Smooth muscle cell (in vitro differentiated cells): ENCODE measurements around the gene LRRC55. TPM values are rescaled to one million over a fixed set of nuclear protein-coding genes. Genes with fewer than 3 reads are reported as not detected.
A peak's percentile ranks its signal among the peaks of the same experiment; 100 is the strongest.

Source experiments
- DNase-seq: peaks from one replicate; lab custom pipeline; 2025; ENCODE audit not compliant: unreplicated experiment; lab: John Stamatoyannopoulos, UW
- H2AFZ ChIP-seq: fragments of 200-600 bp; sonication (generic); 2 replicates; pipeline ENCODE4 v1.6.0; 2016; ENCODE audit warnings: antibody characterized with exemption, low read depth, mild to moderate bottlenecking
- H3F3A ChIP-seq: fragments of 200-600 bp; sonication (generic); 2 replicates; pipeline ENCODE4 v1.6.0; 2017; ENCODE audit warnings: antibody characterized with exemption, low read depth
- H3K27ac ChIP-seq: fragments of 200-600 bp; sonication (generic); 2 replicates; pipeline ENCODE4 v1.5.1; 2016; ENCODE audit warnings: low read depth, mild to moderate bottlenecking
- H3K27me3 ChIP-seq: fragments of 200-600 bp; sonication (generic); 2 replicates; pipeline ENCODE4 v1.6.1; 2016; ENCODE audit warnings: low read depth, mild to moderate bottlenecking
- H3K36me3 ChIP-seq: fragments of 200-600 bp; sonication (generic); 2 replicates; pipeline ENCODE4 v1.5.1; 2016; ENCODE audit warnings: low read depth
- H3K4me1 ChIP-seq: fragments of 200-600 bp; sonication (generic); 2 replicates; pipeline ENCODE4 v1.5.1; 2016; ENCODE audit warnings: low read depth
- H3K4me2 ChIP-seq: fragments of 200-600 bp; sonication (generic); 2 replicates; pipeline ENCODE4 v1.6.0; 2016; ENCODE audit warnings: mild to moderate bottlenecking
- H3K4me3 ChIP-seq: fragments of 200-600 bp; sonication (generic); 2 replicates; pipeline ENCODE4 v1.5.1; 2016; ENCODE audit warnings: mild to moderate bottlenecking
- H3K79me2 ChIP-seq: fragments of 200-600 bp; sonication (generic); 2 replicates; pipeline ENCODE4 v1.6.0; 2016; ENCODE audit warnings: low read depth, mild to moderate bottlenecking
- H3K9ac ChIP-seq: fragments of 200-600 bp; sonication (generic); 2 replicates; pipeline ENCODE4 v1.6.0; 2016; ENCODE audit warnings: low read depth
- H3K9me3 ChIP-seq: fragments of 200-600 bp; sonication (generic); replicated peaks from 2 replicates; pipeline ENCODE4 v1.5.1; 2016; ENCODE audit warnings: low read depth
- H4K20me1 ChIP-seq: fragments of 200-600 bp; sonication (generic); 2 replicates; pipeline ENCODE4 v1.6.0; 2016; ENCODE audit warnings: low read depth
- WGBS: methylation state at CpG from one replicate; pipeline ENCODE4 v1.1.7; 2016; ENCODE audit warnings: low lambda C conversion rate; 5-methylcytosine and 5-hydroxymethylcytosine counted together
- polyA plus RNA-seq: library from polyadenylated mRNA; unstranded; fragments of >200 nt; fragmentation: Nextera tagmentation; extraction: Ambion mirVana; gene quantifications from 2 replicates; pipeline ENCODE4 v1.2.1, GENCODE V29; 2016
- total RNA-seq: library from RNA; depleted of rRNA; stranded (reverse); fragments of >200 nt; gene quantifications from 2 replicates; pipeline ENCODE4 v1.2.3, GENCODE V29; 2014
- TF ChIP-seq, protein P1 (sequence below): fragments of 200-600 bp; sonication (generic); IDR thresholded peaks from 2 replicates; pipeline ENCODE4 v1.5.1; 2017; ENCODE audit warnings: borderline replicate concordance, mild to moderate bottlenecking, antibody characterized with exemption; ENCODE audit not compliant: insufficient read depth, poor library complexity, severe bottlenecking

LRRC55 gene
- total and polyA plus RNA-seq, 2 experiments from 2014 or later, result 0.10 TPM; not detected in 1

DNA sequence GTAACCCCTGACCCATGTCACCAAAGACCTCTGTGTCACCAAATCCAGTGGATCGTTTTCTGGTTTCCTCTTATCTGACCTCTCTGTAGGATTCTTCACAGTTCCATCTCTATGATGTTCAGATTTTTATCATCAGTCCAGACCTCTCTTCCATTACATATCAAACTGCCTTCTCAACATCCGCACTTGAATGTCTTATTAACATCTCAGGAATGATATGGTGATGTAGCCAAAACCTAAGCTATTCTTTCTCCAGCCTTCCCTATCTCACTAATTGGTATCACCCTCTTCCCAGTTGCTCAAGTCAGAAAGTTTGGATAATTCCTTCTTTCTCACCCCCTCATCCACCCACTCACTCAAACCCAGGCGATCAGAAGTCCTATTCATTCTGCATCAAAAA is 41.8 kb downstream of the LRRC55 start:
- Histone ChIP-seq H2AFZ (no peak overlapping the region), H3K4me2 (peak overlapping the region; percentile 55), H3K27me3 (no peaks in the 10 kb centered on the region), H3F3A (peaks cover 20% of the 10 kb centered on the region), H3K9me3 (no peaks in the 10 kb centered on the region), H3K4me3 (no peak overlapping the region), H3K36me3 (no peaks in the 10 kb centered on the region), H3K9ac (no peak overlapping the region), H3K79me2 (no peaks in the 10 kb centered on the region), H3K4me1 (peaks cover 12% of the 10 kb centered on the region), H4K20me1 (no peaks in the 10 kb centered on the region), H3K27ac (peak overlapping the region; percentile 80)
- DNase-seq, result no peak
- TF ChIP-seq, protein P1, sequence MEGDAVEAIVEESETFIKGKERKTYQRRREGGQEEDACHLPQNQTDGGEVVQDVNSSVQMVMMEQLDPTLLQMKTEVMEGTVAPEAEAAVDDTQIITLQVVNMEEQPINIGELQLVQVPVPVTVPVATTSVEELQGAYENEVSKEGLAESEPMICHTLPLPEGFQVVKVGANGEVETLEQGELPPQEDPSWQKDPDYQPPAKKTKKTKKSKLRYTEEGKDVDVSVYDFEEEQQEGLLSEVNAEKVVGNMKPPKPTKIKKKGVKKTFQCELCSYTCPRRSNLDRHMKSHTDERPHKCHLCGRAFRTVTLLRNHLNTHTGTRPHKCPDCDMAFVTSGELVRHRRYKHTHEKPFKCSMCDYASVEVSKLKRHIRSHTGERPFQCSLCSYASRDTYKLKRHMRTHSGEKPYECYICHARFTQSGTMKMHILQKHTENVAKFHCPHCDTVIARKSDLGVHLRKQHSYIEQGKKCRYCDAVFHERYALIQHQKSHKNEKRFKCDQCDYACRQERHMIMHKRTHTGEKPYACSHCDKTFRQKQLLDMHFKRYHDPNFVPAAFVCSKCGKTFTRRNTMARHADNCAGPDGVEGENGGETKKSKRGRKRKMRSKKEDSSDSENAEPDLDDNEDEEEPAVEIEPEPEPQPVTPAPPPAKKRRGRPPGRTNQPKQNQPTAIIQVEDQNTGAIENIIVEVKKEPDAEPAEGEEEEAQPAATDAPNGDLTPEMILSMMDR, result no peak
- 41% methylated on average over 3 of the region's 3 CpGs for WGBS

GRCh38 chr11:57224128-57224527 is 42.4 kb downstream of the LRRC55 start:
- H3K9me3 ChIP-seq, result no peaks in the 10 kb centered on the region
- no peak overlapping the region for H3K9ac ChIP-seq
- H3K4me1 ChIP-seq, result peaks cover 12% of the 10 kb centered on the region
- TF ChIP-seq, protein P1, result no peak
- no peaks in the 10 kb centered on the region for H3K27me3 ChIP-seq
- no peaks in the 10 kb centered on the region for H3K79me2 ChIP-seq
- no peaks in the 10 kb centered on the region for H3K36me3 ChIP-seq
- 56% methylated on average over 2 of the region's 2 CpGs for WGBS
- H2AFZ ChIP-seq, result no peak overlapping the region
- peaks cover 20% of the 10 kb centered on the region for H3F3A ChIP-seq
- no peak overlapping the region for H3K4me3 ChIP-seq
- no peak for DNase-seq
- H4K20me1 ChIP-seq, result no peaks in the 10 kb centered on the region
- peak overlapping the region; percentile 55 for H3K4me2 ChIP-seq
- peak overlapping the region; percentile 80 for H3K27ac ChIP-seq

DNA sequence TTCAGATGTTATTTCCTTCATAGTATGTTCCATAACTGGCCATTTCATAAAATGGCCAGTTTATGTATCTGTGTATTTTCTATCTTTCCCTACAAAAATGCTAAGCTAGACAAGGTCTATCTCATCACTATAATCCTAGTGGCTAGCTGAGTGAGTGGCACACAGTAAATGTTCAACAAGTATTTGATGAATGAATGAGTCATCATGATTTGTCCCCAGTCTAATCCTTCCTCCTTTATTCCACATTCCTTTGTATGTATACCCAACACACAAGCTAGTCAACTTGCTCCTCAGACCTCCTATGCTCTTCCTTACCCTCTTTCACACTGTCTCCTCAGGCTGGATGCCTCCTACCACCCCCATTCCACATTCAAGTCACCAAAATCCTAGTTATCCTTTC is 42.8 kb downstream of the LRRC55 start:
- peaks cover 13% of the 10 kb centered on the region for H3K4me1 ChIP-seq
- peak overlapping the region; percentile 55 for H3K4me2 ChIP-seq
- H3K27ac ChIP-seq, result peak overlapping the region; percentile 80
- TF ChIP-seq, protein P1, result no peak
- H4K20me1 ChIP-seq, result no peaks in the 10 kb centered on the region
- DNase-seq, result no peak
- peaks cover 19% of the 10 kb centered on the region for H3F3A ChIP-seq
- no peak overlapping the region for H3K4me3 ChIP-seq
- no peaks in the 10 kb centered on the region for H3K9me3 ChIP-seq
- H2AFZ ChIP-seq, result no peak overlapping the region
- H3K36me3 ChIP-seq, result no peaks in the 10 kb centered on the region
- no peaks in the 10 kb centered on the region for H3K79me2 ChIP-seq
- no peak overlapping the region for H3K9ac ChIP-seq
- H3K27me3 ChIP-seq, result no peaks in the 10 kb centered on the region

DNA sequence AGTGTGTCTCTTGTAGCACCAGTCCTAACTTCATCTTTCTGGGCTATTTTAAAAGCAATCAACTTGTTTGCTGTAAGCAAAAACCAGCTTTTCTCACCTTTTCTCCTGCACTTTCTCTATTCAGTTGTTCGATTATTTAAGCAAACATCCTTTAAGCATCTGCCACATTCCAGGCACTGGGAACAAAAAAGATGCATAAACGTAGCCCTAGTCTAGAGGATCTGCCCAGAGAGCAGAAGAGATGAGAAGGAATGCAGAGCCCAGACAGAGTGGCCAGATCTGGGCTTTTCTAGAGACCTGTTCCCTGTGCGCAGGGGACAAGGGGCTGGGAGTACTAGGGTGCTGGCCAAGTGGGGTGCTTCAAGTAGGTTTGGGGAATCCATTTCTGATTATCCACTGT is 46.8 kb downstream of the LRRC55 start:
- WGBS, result 74% methylated on average over 3 of the region's 3 CpGs
- DNase-seq, result no peak
- H3K4me3 ChIP-seq, result no peak overlapping the region

More for the DNA sequence above, 46.8 kb downstream of the LRRC55 start:
- H3K4me1 ChIP-seq, result peaks cover 35% of the 10 kb centered on the region
- H2AFZ ChIP-seq, result no peak overlapping the region
- H3K4me2 ChIP-seq, result no peak overlapping the region
- peaks cover 9% of the 10 kb centered on the region for H3K79me2 ChIP-seq
- peaks cover 32% of the 10 kb centered on the region for H3F3A ChIP-seq
- H4K20me1 ChIP-seq, result no peaks in the 10 kb centered on the region
- no peaks in the 10 kb centered on the region for H3K27me3 ChIP-seq
- H3K36me3 ChIP-seq, result no peaks in the 10 kb centered on the region
- H3K9me3 ChIP-seq, result no peaks in the 10 kb centered on the region
- TF ChIP-seq, protein P1, result no peak
- no peak overlapping the region for H3K9ac ChIP-seq
- H3K27ac ChIP-seq, result peak overlapping the region; percentile 90
